ENCODE results near the gene GNAL. TPM values are rescaled to one million over a fixed set of nuclear protein-coding genes. Genes with fewer than 3 reads are reported as not detected.

The GNAL gene
- total RNA-seq, 6 donors from 2014 or later: 1.00 to 6.7 (median 3.5) TPM

DNA sequence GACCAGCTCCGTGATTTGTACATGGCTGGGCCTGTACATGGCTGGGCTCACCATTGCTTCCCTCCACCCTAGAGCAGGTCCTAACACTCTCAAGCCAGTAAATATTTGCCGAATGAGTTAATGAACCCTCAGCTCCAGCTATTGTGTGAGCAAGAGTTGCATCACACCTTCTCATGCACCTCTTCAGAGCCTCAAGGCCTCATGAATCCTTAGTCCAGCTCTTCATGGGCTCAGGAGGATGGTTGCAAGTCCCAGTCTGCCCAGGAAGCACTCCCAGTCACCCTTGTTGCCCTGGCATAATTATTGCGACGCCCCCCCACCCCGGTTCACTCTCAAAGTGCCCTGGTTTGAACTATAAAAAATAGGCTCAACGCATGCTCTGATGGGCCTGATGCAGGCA is 30.1 kb upstream of the GNAL start:
- H3K27me3 ChIP-seq: no peaks in the 10 kb centered on the region
- H3K36me3 ChIP-seq: no peaks in the 10 kb centered on the region
- no peaks in the 10 kb centered on the region for H3K9me3 ChIP-seq
- no peak overlapping the region for H3K4me3 ChIP-seq
- H3K27ac ChIP-seq: no peak overlapping the region
- peak in 1 of 2 donors; percentile 80 for DNase-seq
- peaks cover 2 to 7% (median 3%) of the 10 kb centered on the region in 4 donors for H3K4me1 ChIP-seq
- TF ChIP-seq EP300 (IDR thresholded peaks at IDR 0.05) (no peak), POLR2A (IDR thresholded peaks at IDR 0.05) (no peak), POLR2AphosphoS5 (IDR thresholded peaks at IDR 0.05) (peak in 1 of 2 donors; percentile 21)
- TF ChIP-seq, protein P1, sequence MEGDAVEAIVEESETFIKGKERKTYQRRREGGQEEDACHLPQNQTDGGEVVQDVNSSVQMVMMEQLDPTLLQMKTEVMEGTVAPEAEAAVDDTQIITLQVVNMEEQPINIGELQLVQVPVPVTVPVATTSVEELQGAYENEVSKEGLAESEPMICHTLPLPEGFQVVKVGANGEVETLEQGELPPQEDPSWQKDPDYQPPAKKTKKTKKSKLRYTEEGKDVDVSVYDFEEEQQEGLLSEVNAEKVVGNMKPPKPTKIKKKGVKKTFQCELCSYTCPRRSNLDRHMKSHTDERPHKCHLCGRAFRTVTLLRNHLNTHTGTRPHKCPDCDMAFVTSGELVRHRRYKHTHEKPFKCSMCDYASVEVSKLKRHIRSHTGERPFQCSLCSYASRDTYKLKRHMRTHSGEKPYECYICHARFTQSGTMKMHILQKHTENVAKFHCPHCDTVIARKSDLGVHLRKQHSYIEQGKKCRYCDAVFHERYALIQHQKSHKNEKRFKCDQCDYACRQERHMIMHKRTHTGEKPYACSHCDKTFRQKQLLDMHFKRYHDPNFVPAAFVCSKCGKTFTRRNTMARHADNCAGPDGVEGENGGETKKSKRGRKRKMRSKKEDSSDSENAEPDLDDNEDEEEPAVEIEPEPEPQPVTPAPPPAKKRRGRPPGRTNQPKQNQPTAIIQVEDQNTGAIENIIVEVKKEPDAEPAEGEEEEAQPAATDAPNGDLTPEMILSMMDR (IDR thresholded peaks at IDR 0.05): no peak
- ATAC-seq (ENCODE audit: low FRiP score in 2 of 2): peak; percentile 27 to 75
- 63 to 68% methylated on average over 6 of the region's 6 CpGs for WGBS, 2 donors

DNA sequence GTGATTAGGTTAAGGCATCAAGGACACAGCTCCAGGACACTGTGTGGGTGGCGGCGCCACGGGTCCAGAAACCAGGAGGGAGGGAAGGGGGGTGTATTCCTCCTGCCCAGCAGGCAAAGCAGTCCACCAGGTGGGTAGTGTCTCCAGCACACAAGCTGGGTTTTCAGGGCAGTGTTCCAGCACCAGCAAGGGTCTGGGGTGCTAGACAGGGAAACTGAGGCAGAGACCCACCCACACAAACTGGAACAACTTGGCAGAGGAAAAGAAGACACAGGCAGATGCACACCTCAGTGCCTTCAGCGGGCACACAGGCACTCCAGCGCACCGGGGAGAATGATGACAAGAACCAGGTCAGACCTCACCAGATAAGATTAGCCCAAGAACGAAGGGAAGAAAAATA is 28.4 kb upstream of the GNAL start:
- 90 to 93% methylated on average over 7 of the region's 7 CpGs for WGBS, 2 donors
- no peak for TF ChIP-seq EP300 (IDR thresholded peaks at IDR 0.05)
- TF ChIP-seq POLR2AphosphoS5 (IDR thresholded peaks at IDR 0.05): no peak
- TF ChIP-seq, protein P1 (IDR thresholded peaks at IDR 0.05): no peak
- no peak for TF ChIP-seq POLR2A (IDR thresholded peaks at IDR 0.05)
- ATAC-seq (ENCODE audit: low FRiP score in 2 of 2) (no peak), DNase-seq (no peak)
- Histone ChIP-seq H3K27ac (no peak overlapping the region), H3K4me1 (peaks cover 0 to under 1% (median 0%) of the 10 kb centered on the region in 4 donors), H3K4me3 (no peak overlapping the region), H3K36me3 (no peaks in the 10 kb centered on the region), H3K9me3 (no peaks in the 10 kb centered on the region), H3K27me3 (no peaks in the 10 kb centered on the region)

DNA sequence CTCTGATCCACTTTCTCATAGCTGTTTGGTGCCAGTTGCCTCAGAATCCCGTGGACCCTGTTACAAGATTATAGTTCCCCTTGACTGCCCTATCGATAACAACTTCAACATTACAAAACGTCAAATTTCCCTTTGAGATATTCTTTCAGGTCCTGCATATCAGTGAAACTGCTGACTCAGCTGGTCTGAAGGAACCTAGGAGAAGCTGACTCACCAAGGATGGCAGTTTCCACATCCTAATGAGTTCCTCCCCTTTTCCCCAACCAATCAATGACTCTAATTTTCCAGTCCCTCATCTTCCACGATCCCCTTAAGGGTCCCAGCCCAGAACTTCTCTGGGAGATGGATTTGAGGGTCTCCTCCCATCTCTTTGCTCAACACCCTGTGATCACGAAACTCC is 27.6 kb upstream of the GNAL start:
- DNase-seq: no peak
- Histone ChIP-seq H3K4me1 (no peaks in the 10 kb centered on the region), H3K9me3 (no peaks in the 10 kb centered on the region), H3K27me3 (no peaks in the 10 kb centered on the region), H3K4me3 (no peak overlapping the region), H3K27ac (no peak overlapping the region), H3K36me3 (no peaks in the 10 kb centered on the region)
- TF ChIP-seq, protein P1 (IDR thresholded peaks at IDR 0.05): no peak
- TF ChIP-seq POLR2A (IDR thresholded peaks at IDR 0.05) (no peak), POLR2AphosphoS5 (IDR thresholded peaks at IDR 0.05) (no peak), EP300 (IDR thresholded peaks at IDR 0.05) (no peak)
- ATAC-seq (ENCODE audit: low FRiP score in 2 of 2): no peak
- 69 to 80% methylated on average over 5 of the region's 5 CpGs for WGBS, 2 donors

DNA sequence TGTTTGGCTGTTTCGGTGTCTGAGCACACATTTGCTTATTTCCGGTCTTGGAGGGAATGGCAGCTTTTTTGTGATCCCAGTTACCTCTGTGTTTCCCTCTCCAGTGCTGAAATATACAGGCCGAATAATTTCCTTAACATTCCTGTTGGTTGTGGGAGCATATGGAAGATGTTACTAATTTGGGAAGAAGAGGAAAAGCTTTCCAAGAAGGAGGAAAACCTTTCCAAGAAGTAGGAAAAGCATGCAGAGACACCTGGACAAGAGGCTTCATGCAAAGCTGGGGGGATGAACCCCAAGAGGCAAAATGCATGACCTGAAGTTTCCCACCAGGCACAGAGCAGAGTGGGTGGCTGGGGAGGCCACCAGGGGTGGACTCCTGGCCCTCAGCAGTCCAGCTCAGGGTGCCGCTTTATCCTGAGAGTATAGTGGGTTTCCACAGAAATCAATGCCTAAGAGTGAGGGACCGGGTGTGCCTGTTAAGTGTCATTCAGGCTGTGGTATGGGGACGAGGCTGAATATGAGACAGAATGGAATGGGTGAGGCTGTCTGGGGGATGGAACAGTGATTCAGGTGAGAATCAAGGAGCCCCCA is 25.5 kb upstream of the GNAL start:
- DNase-seq (no peak), ATAC-seq (ENCODE audit: low FRiP score in 2 of 2) (no peak)
- H3K27ac ChIP-seq: no peak overlapping the region
- H3K9me3 ChIP-seq: no peaks in the 10 kb centered on the region
- no peaks in the 10 kb centered on the region for H3K27me3 ChIP-seq
- 73 to 76% methylated on average over 6 of the region's 6 CpGs for WGBS, 2 donors
- no peak overlapping the region for H3K4me3 ChIP-seq
- no peaks in the 10 kb centered on the region for H3K36me3 ChIP-seq
- no peaks in the 10 kb centered on the region for H3K4me1 ChIP-seq
- no peak for TF ChIP-seq POLR2A (IDR thresholded peaks at IDR 0.05)

DNA sequence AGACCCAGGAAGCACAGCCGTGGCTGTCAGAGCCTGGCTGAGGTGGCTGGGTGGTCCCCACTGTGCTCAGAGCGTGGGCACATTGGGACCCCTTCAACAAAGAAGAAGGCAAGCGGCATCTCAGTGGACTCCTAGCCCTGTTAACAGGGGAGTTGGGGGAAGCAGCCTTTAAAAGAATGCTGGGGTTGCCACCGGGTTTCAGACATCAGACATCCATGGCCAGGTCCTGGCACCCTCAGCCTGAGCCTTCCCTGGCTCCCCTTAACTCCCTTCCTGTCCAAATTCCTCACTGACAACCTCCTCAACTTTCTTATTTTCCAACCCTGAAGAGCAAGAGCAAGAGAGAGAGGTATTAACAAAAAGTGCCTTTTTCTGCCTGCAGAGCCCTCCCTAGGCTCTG is 24.8 kb upstream of the GNAL start:
- no peak for ATAC-seq (ENCODE audit: low FRiP score in 2 of 2)
- no peaks in the 10 kb centered on the region for H3K27me3 ChIP-seq
- WGBS, 2 donors: 82 to 83% methylated on average over 3 to 4 of the region's 4 CpGs
- H3K4me3 ChIP-seq: no peak overlapping the region
- no peaks in the 10 kb centered on the region for H3K9me3 ChIP-seq
- no peak overlapping the region for H3K27ac ChIP-seq
- TF ChIP-seq EP300 (IDR thresholded peaks at IDR 0.05): no peak
- TF ChIP-seq, protein P1 (IDR thresholded peaks at IDR 0.05): no peak
- no peak for TF ChIP-seq POLR2A (IDR thresholded peaks at IDR 0.05)
- no peak for TF ChIP-seq POLR2AphosphoS5 (IDR thresholded peaks at IDR 0.05)
- no peaks in the 10 kb centered on the region for H3K36me3 ChIP-seq
- no peak for DNase-seq
- H3K4me1 ChIP-seq: no peaks in the 10 kb centered on the region
